ENCODE measurements around the gene PPM1N. TPM values are rescaled to one million over a fixed set of nuclear protein-coding genes. Genes with fewer than 3 reads are reported as not detected.

Gene PPM1N
- total and polyA plus RNA-seq, 2 of the 13 experiments (the other 11 are each of a cell fraction or from before 2014, with no cell fraction given), result 0.31 to 1.8 TPM

GRCh38 chr19:45485305-45486077 lies 12.8 kb upstream of the PPM1N start (continued):
- TF ChIP-seq ZSCAN9 (CRISPR knock-in tag; IDR thresholded peaks at IDR 0.05; ENCODE audit: borderline replicate concordance) (0 out of 2 replicates have a peak, but pooled peaks have one; percentile 27), MAFF (IDR thresholded peaks at IDR 0.05; ENCODE audit: low read depth, low read length) (peak; percentile 77), EP300 (IDR thresholded peaks at IDR 0.05; ENCODE audit: low read depth in 2 of 2, low read length in 2 of 2) (peak in 1 of 2 experiments; percentile 4; a peak in 1 of 4 replicates), EP300 (CRISPR knock-in tag; IDR thresholded peaks at IDR 0.05; ENCODE audit: borderline replicate concordance) (no peak), XRCC5 (optimal IDR thresholded peaks at IDR 0.05; ENCODE audit: low read length) (peak; percentile 60), HIVEP1 (CRISPR knock-in tag; IDR thresholded peaks at IDR 0.05) (no peak), RBAK (CRISPR knock-in tag; IDR thresholded peaks at IDR 0.05) (peak; percentile 84), ZNF234 (CRISPR knock-in tag; conservative IDR thresholded peaks at IDR 0.05) (no peak), ZFP91 (CRISPR knock-in tag; IDR thresholded peaks at IDR 0.05; ENCODE audit: borderline replicate concordance) (peak; percentile 70; the same call in 1 of the 2 replicates), GABPA (IDR thresholded peaks at IDR 0.05; ENCODE audit: low read depth, low read length) (peak; percentile 64), GABPA (CRISPR knock-in tag; IDR thresholded peaks at IDR 0.05; ENCODE audit: low read depth) (peak; percentile 88), BCL3 (CRISPR knock-in tag; IDR thresholded peaks at IDR 0.05) (0 out of 2 replicates have a peak, but pooled peaks have one; percentile 13), SUZ12 (IDR thresholded peaks at IDR 0.05; ENCODE audit: low read depth, low read length) (peak; percentile 100), SMC3 (IDR thresholded peaks at IDR 0.05; ENCODE audit: low read length) (peak; percentile 48), FOXC1 (CRISPR knock-in tag; IDR thresholded peaks at IDR 0.05; ENCODE audit: borderline replicate concordance) (0 out of 2 replicates have a peak, but pooled peaks have one; percentile 15), NR2C2 (CRISPR knock-in tag; IDR thresholded peaks at IDR 0.05; ENCODE audit: borderline replicate concordance) (peak; percentile 38; the same call in 1 of the 2 replicates), RAD21 (CRISPR knock-in tag; IDR thresholded peaks at IDR 0.05) (peak; percentile 29; the same call in 1 of the 2 replicates)
- TF ChIP-seq, protein P1, sequence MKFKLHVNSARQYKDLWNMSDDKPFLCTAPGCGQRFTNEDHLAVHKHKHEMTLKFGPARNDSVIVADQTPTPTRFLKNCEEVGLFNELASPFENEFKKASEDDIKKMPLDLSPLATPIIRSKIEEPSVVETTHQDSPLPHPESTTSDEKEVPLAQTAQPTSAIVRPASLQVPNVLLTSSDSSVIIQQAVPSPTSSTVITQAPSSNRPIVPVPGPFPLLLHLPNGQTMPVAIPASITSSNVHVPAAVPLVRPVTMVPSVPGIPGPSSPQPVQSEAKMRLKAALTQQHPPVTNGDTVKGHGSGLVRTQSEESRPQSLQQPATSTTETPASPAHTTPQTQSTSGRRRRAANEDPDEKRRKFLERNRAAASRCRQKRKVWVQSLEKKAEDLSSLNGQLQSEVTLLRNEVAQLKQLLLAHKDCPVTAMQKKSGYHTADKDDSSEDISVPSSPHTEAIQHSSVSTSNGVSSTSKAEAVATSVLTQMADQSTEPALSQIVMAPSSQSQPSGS (CRISPR knock-in tag; IDR thresholded peaks at IDR 0.05), result 0 out of 2 replicates have a peak, but pooled peaks have one; percentile 23
- TF ChIP-seq, protein P2, sequence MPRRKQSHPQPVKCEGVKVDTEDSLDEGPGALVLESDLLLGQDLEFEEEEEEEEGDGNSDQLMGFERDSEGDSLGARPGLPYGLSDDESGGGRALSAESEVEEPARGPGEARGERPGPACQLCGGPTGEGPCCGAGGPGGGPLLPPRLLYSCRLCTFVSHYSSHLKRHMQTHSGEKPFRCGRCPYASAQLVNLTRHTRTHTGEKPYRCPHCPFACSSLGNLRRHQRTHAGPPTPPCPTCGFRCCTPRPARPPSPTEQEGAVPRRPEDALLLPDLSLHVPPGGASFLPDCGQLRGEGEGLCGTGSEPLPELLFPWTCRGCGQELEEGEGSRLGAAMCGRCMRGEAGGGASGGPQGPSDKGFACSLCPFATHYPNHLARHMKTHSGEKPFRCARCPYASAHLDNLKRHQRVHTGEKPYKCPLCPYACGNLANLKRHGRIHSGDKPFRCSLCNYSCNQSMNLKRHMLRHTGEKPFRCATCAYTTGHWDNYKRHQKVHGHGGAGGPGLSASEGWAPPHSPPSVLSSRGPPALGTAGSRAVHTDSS (CRISPR knock-in tag; conservative IDR thresholded peaks at IDR 0.05), result 0 out of 2 replicates have a peak, but pooled peaks have one; percentile 38
